Activated CD4-positive, alpha-beta T cell treated with anti-CD3 and anti-CD28 coated beads for 36 hours (primary cell): ENCODE measurements around the gene KRT37. TPM values are rescaled to one million over a fixed set of nuclear protein-coding genes. Genes with fewer than 3 reads are reported as not detected.
"Not testable (repeated sequence)": the region's sequence is repeated elsewhere in the genome, so short reads cannot be mapped to it uniquely, and the experiment has no call there.

Experiments used
- ATAC-seq: fragments of 200-7000 bp; cut with Tn5 transposase; one replicate; pipeline ENCODE4 v1.10.0; 2021; ENCODE audit warnings: mild to moderate bottlenecking, moderate library complexity
- CTCF ChIA-PET: fragments of 350-600 bp; sonication (Branson Sonifier 250); formaldehyde crosslinking; loops from one replicate; lab custom pipeline; 2021; ENCODE audit warnings: antibody characterized with exemption; lab: Charles Lee
- POLR2A ChIA-PET: fragments of 350-600 bp; sonication (Branson Sonifier 250); formaldehyde crosslinking; loops from one replicate; lab custom pipeline; 2021; ENCODE audit warnings: antibody characterized with exemption, inconsistent platforms; lab: Charles Lee
- DNase-seq: peaks from one replicate; pipeline ENCODE4 v3.0.0-alpha.2; 2020
- H3K27ac Mint-ChIP-seq: one replicate; pipeline ENCODE4 v1.8.0; 2021; ENCODE audit warnings: mixed read lengths
- H3K27me3 Mint-ChIP-seq: one replicate; pipeline ENCODE4 v1.8.0; 2021; ENCODE audit warnings: mixed read lengths
- H3K36me3 Mint-ChIP-seq: one replicate; pipeline ENCODE4 v1.8.0; 2021; ENCODE audit warnings: low read depth, mixed read lengths
- H3K4me1 Mint-ChIP-seq: one replicate; pipeline ENCODE4 v1.8.0; 2021; ENCODE audit warnings: mixed read lengths
- H3K4me3 Mint-ChIP-seq: one replicate; pipeline ENCODE4 v1.8.0; 2021; ENCODE audit warnings: mild to moderate bottlenecking, moderate library complexity, mixed read lengths
- H3K9me3 Mint-ChIP-seq: one replicate; pipeline ENCODE4 v1.8.0; 2021; ENCODE audit warnings: low read depth, mixed read lengths
- intact Hi-C, 2 experiments: fragments of 100-400 bp; cut with DNase I in 1 of 2; cut with micrococcal nuclease in 1 of 2; formaldehyde crosslinking; loops; one replicate each; pipeline versions ENCODE4 v1.14.2 to v1.15.1; 2022 to 2024; cut with DNase I, micrococcal nuclease
- total RNA-seq, 2 experiments: library from RNA; stranded (reverse); gene quantifications; one replicate each; pipeline ENCODE4 v1.2.3, GENCODE V29; 2021

KRT37 gene
- total RNA-seq, 2 experiments from 2014 or later, result not detected

DNA sequence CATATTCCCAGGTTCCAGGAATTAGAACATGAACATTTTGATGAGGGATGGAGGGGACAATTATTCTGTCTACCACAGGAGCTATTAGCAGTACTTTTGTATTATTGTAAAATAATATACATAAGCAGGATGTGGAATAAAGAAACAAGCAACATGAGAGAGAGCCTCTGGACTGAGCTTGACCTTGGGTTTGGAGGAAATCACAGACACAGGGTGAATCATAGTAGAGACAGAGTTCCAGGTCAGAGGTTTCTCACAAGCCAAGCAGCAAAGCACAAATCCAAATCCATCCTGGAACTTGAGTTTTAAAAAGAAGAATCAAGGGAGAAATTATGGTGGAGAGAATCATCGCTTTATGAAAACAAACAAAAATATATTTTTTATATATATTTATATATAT is 32.1 kb downstream of the KRT37 start:
- intact Hi-C loops, result no loop called here
- Mint-ChIP-seq H3K27me3 (peaks cover 5% of the 10 kb centered on the region), H3K4me1 (no peaks in the 10 kb centered on the region), H3K27ac (no peak overlapping the region), H3K9me3 (peaks cover 5% of the 10 kb centered on the region), H3K36me3 (no peaks in the 10 kb centered on the region), H3K4me3 (no peak overlapping the region)
- no peak for ATAC-seq
- ChIA-PET POLR2A (no interaction called here), CTCF (no interaction called here)
- no peak for DNase-seq

DNA sequence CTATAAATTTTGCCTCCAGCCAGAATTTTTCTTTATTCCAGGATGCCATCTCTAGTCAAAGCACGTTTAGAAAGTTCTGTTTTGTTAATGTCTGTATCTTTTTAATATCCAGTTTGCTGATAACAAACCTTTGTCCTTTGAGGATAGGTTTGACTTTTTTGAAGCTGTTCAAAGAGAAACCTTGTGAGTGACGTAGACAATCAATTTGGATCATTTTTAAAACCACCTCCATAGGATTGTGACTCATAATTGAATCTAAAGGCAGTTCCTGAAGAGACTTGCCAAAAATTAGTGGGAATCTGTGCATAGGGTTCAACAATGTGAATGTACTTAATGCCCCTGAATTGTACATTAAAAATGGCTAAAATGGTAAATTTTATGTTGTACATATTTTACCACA is 32.9 kb downstream of the KRT37 start:
- no peak for ATAC-seq
- Mint-ChIP-seq H3K4me3 (no peak overlapping the region), H3K27ac (no peak overlapping the region), H3K36me3 (no peaks in the 10 kb centered on the region), H3K9me3 (peaks cover 8% of the 10 kb centered on the region), H3K27me3 (peaks cover 5% of the 10 kb centered on the region), H3K4me1 (no peaks in the 10 kb centered on the region)
- ChIA-PET CTCF (interaction anchor here (0.8 kb wide), 1 partner anchor 12 kb away, joined by 3 read pairs; no protein-coding TSS in a partner anchor), POLR2A (no interaction called here)
- DNase-seq, result no peak
- intact Hi-C loops, result no loop called here

DNA sequence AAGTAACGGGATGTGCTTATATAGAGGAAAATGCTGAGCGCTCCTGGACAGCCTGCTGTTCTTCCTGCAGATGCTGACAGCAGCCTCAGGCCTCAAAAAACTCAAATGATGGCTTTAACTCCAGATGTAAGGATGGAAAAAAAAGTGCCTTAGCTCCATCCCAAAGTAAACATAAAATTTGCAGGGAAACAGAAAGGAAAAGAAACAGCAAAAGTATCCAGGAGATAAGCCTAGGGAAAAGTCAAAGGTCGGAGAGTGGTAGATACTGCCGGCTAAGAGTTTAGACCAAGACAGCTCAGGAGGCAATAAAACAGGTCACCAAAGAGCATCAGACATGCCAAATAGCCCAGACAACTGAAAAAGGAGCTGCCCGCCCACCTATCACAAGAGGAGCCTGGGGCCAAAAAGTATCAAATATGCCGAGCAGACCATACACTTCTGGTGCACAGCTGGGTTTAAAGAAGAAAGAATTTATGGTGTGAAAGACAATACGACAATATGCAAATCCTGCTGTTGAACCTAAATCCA is 33.9 kb downstream of the KRT37 start:
- ChIA-PET POLR2A (no interaction called here), CTCF (interaction anchor here (0.8 to 1.3 kb wide), 3 partner anchors 13 to 138 kb away, joined by 3 to 4 read pairs (median 3); no protein-coding TSS in a partner anchor)
- Mint-ChIP-seq H3K4me1 (no peaks in the 10 kb centered on the region), H3K27ac (no peak overlapping the region), H3K9me3 (peaks cover 12% of the 10 kb centered on the region), H3K27me3 (peaks cover 5% of the 10 kb centered on the region), H3K36me3 (no peaks in the 10 kb centered on the region), H3K4me3 (no peak overlapping the region)
- intact Hi-C loops, result no loop called here
- ATAC-seq (no peak), DNase-seq (no peak)

DNA sequence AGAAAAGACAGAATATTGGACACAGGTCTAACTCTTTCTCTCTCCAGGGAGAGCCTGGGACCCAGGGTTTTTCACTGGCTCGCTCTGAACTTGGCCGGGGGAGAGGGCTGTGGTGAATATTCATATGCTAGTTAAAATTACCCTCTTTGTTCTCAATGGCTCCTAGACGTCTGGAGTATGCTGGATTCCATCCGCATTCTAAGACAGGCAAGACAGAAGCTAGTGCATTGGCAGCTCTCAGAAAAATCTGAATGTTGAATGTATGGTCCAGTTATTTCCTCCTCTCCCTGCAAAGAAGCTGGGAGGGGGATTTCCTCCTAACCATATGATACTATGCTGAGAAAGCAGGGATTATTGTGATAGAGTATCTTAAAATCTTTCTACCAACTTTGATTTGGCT is 36.7 kb downstream of the KRT37 start:
- CTCF ChIA-PET, result interaction anchor here (0.5 to 0.7 kb wide), 2 partner anchors 92 to 204 kb away, joined by 4 to 5 read pairs; no protein-coding TSS in a partner anchor
- Mint-ChIP-seq H3K4me1 (no peaks in the 10 kb centered on the region), H3K4me3 (no peak overlapping the region)

DNA sequence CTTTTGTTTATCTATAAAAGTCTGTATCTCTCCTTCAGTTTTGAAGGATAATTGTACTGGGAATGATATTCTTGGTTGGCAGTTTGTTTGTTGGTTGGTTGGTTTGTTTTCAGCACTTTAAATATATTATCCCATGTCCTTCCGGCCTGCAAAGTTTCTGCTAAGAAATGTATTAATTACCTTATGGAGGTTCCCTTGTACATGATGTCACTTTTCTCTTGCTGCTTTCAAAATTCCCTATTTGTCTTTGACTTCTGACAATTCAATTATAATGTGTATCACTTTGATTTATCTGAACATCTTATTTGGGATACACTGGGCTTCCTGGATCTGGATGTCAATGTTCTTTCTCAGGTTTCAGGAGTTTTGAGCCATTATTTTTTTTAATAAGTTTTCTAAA is 38.2 kb downstream of the KRT37 start:
- Mint-ChIP-seq H3K36me3 (no peaks in the 10 kb centered on the region), H3K4me1 (no peaks in the 10 kb centered on the region), H3K9me3 (peaks cover 12% of the 10 kb centered on the region), H3K27me3 (peaks cover 3% of the 10 kb centered on the region), H3K27ac (no peak overlapping the region), H3K4me3 (no peak overlapping the region)
- no peak for DNase-seq
- intact Hi-C loops, result no loop called here
- ChIA-PET POLR2A (no interaction called here), CTCF (no interaction called here)
- ATAC-seq, result no peak

More for the DNA sequence above, 36.7 kb downstream of the KRT37 start:
- Mint-ChIP-seq H3K36me3 (no peaks in the 10 kb centered on the region), H3K9me3 (peaks cover 12% of the 10 kb centered on the region), H3K27ac (no peak overlapping the region), H3K27me3 (peaks cover 5% of the 10 kb centered on the region)
- POLR2A ChIA-PET, result no interaction called here
- no peak for DNase-seq
- intact Hi-C loops, result no loop called here
- no peak for ATAC-seq

DNA sequence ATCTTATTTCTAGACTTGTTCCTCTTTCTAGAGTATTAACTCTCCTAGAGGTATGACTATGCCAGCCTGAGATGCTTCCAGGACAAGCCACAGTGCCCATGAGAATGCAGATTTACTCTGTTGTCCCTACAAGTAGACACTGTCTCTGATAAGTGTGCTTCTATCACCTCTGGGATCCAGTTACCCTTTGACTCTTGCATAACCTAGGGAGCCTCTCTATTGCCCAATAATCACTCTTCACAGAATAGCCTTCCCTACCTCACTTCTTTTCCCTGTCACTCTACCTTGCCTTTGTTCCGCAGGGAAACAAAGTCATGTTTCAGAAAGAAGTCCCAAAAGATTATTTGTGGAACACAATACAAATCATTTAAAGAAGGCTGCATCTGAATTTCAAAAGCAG is 40.7 kb downstream of the KRT37 start:
- Mint-ChIP-seq H3K9me3 (peaks cover 12% of the 10 kb centered on the region), H3K4me3 (no peak overlapping the region), H3K27ac (no peak overlapping the region), H3K4me1 (peaks cover 3% of the 10 kb centered on the region), H3K36me3 (no peaks in the 10 kb centered on the region), H3K27me3 (no peaks in the 10 kb centered on the region)
- ChIA-PET CTCF (no interaction called here), POLR2A (no interaction called here)
- intact Hi-C loops, result no loop called here
- no peak for ATAC-seq
- DNase-seq, result no peak

DNA sequence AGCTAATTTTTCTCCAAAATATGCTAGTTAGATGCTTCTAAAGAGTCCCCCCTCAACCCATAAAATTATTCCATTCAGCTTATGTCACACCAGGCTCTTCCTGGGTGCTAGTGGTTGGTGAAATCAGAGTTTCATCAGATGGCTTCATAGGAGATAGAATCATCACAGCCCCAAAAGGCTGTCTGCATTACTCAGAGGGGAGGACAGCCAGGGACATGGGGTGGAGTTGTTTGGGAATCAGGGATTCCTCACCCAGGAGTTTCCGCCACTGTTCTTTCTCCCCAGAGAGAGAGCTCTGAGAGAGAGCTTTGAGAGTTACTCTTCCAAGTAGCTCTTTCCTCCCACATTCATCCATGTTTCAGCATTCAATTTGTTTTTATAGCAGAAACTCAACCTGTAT is 42.0 kb downstream of the KRT37 start:
- ATAC-seq, result no peak
- no peak overlapping the region for H3K4me3 Mint-ChIP-seq
- H3K36me3 Mint-ChIP-seq, result no peaks in the 10 kb centered on the region
- no peak overlapping the region for H3K27ac Mint-ChIP-seq
- H3K27me3 Mint-ChIP-seq, result no peaks in the 10 kb centered on the region
- ChIA-PET POLR2A (no interaction called here), CTCF (interaction anchor here (0.8 kb wide), 1 partner anchor 31 kb away, joined by 3 read pairs; no protein-coding TSS in a partner anchor)
- peaks cover 16% of the 10 kb centered on the region for H3K4me1 Mint-ChIP-seq
- no peak for DNase-seq
- H3K9me3 Mint-ChIP-seq, result peaks cover 8% of the 10 kb centered on the region
- intact Hi-C loops, result no loop called here

DNA sequence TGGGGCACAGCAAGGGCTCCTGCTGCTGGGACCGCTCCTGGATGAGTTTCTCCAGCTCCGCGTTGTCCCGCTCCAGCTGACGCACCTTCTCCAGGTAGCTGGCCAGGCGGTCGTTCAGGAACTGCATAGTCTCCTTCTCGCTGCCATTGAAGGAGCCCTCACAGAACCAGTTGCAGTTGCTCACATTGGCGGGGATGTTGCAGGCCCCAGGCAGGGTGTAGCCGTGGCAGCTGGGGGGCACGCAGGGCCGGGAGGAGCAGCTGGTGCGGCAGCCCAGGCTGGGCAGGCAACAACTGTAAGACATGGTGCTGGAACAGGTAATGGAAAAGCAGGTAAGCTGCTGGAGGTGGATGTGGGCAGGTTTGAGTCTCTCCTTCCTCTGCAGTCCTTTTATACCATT is 42.4 kb downstream of the KRT37 start, which contains the start of gene KRT34:
TSS of gene KRT34 (minus strand) at position 364 of the 400 bp plus-strand sequence. CDS start at position 304, 60 bp downstream.
- CTCF ChIA-PET, result interaction anchor here (0.8 to 1.6 kb wide), 2 partner anchors 31 to 52 kb away, joined by 3 read pairs; no protein-coding TSS in a partner anchor
- H3K36me3 Mint-ChIP-seq, H3K27ac Mint-ChIP-seq: not testable (repeated sequence)

GRCh38 chr17:41380091-41380490 is 44.3 kb downstream of the KRT37 start:
- intact Hi-C loops, result not testable (repeated sequence)

More for the DNA sequence above, 42.4 kb downstream of the KRT37 start, which contains the start of gene KRT34:
- POLR2A ChIA-PET, H3K27me3 Mint-ChIP-seq, DNase-seq, H3K4me3 Mint-ChIP-seq, H3K9me3 Mint-ChIP-seq, intact Hi-C loops, ATAC-seq: not testable (repeated sequence)
- peaks cover 19% of the 10 kb centered on the region for H3K4me1 Mint-ChIP-seq

DNA sequence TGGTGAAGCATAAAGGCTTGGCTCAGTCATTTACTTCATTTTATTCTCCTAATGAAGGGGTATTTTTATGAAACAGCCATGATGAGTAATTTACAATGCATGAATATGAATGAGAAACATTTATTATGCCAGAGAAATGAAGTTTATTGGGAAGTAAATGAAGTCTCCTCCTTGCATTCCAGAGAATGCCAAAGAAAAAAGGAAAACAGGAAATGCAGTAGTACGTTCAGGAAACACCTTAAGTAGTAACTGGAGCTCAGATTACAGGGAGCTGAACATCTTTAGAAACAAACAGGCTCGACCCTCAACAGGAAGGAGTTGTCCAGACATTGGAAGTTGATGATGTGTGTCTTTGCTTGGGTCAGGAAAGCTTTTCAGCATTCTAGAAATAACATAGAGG is 46.8 kb downstream of the KRT37 start:
- intact Hi-C loops, result no loop called here
- no peak for ATAC-seq
- Mint-ChIP-seq H3K27me3 (no peaks in the 10 kb centered on the region), H3K9me3 (peaks cover 4% of the 10 kb centered on the region), H3K36me3 (no peaks in the 10 kb centered on the region), H3K4me3 (no peak overlapping the region), H3K27ac (no peak overlapping the region), H3K4me1 (peaks cover 21% of the 10 kb centered on the region)
- CTCF ChIA-PET, result interaction anchor here (0.7 kb wide), 1 partner anchor 22 kb away, joined by 3 read pairs; no protein-coding TSS in a partner anchor
- POLR2A ChIA-PET, result no interaction called here
- DNase-seq, result no peak

More at GRCh38 chr17:41380091-41380490, 44.3 kb downstream of the KRT37 start:
- DNase-seq, H3K27ac Mint-ChIP-seq, ATAC-seq, POLR2A ChIA-PET, H3K36me3 Mint-ChIP-seq, H3K4me3 Mint-ChIP-seq, H3K27me3 Mint-ChIP-seq, H3K9me3 Mint-ChIP-seq: not testable (repeated sequence)
- CTCF ChIA-PET, result interaction anchor here (0.7 to 1.6 kb wide), 4 partner anchors 38 to 268 kb away, joined by 3 to 4 read pairs (median 3); no protein-coding TSS in a partner anchor
- H3K4me1 Mint-ChIP-seq, result peaks cover 21% of the 10 kb centered on the region
